ENCODE results near the gene DAZAP2. TPM values are rescaled to one million over a fixed set of nuclear protein-coding genes. Genes with fewer than 3 reads are reported as not detected.

The DAZAP2 gene
- polyA plus RNA-seq, 3 donors, result 975 to 2,004 (median 1,697) TPM

DNA sequence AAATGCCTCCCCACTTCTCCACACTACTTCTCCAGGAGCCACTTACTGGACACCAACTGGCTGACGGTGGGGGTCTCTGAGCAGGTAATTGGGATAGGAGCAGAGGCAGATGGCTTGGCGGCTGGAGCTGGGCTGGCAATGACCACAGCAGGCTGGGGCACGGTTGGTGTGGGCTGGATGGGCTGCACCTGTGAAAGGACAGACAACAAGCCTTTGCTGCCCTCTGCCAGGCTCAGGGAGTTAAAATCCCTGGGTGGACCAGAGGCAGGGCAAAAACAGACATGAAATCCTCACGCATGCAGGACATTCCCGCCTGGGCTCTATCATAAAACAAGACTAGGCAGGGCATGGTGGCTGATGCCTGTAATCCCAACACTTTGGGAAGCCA lies 46.3 kb upstream of the DAZAP2 start:
- no peak overlapping the region for H3K4me3 ChIP-seq (replicated peaks in 1 of 3; ENCODE audit: low read depth in 2 of 3, low read length in 3 of 3)
- Mint-ChIP-seq H3K9me3 (peaks cover 0 to 2% (median 0%) of the 10 kb centered on the region in 7 donors), H3K4me1 (no peaks in the 10 kb centered on the region), H3K36me3 (peaks cover 1 to 4% of the 10 kb centered on the region in 2 donors), H3K27ac (no peak overlapping the region), H3K27me3 (ENCODE audit: low read depth in 3 of 3) (peaks cover 0 to 1% (median 0%) of the 10 kb centered on the region in 3 donors), H3K4me3 (no peak overlapping the region)
- H3K4me2 ChIP-seq (replicated peaks; ENCODE audit: extremely low read depth, low read length, poor library complexity, severe bottlenecking), result no peak overlapping the region
- TF ChIP-seq CTCF (IDR thresholded peaks at IDR 0.05), result no peak
- H3K36me3 ChIP-seq (replicated peaks in 1 of 2; ENCODE audit: control insufficient read depth in 1 of 2, insufficient read depth in 2 of 2, low read length in 2 of 2), result no peaks in the 10 kb centered on the region
- H3K79me2 ChIP-seq (ENCODE audit: insufficient read depth, low read length), result no peaks in the 10 kb centered on the region
- no peak overlapping the region for H3K27ac ChIP-seq (ENCODE audit: low read depth in 1 of 2, low read length in 2 of 2)
- WGBS (ENCODE audit: insufficient coverage), result 95% methylated on average over 4 of the region's 5 CpGs
- H3K27me3 ChIP-seq (ENCODE audit: control insufficient read depth in 2 of 2, insufficient read depth in 2 of 2, low read length in 2 of 2), result no peaks in the 10 kb centered on the region
- no peaks in the 10 kb centered on the region for H3K9me3 ChIP-seq (replicated peaks in 1 of 2; ENCODE audit: control insufficient read depth in 1 of 2, insufficient read depth in 1 of 2, low read length in 2 of 2)
- intact Hi-C loops (cut with micrococcal nuclease), result no loop called here
- DNase-seq, result no peak
- H2AFZ ChIP-seq (ENCODE audit: insufficient read depth, low read depth, low read length, poor library complexity, severe bottlenecking), result no peak overlapping the region
- no peaks in the 10 kb centered on the region for H4K20me1 ChIP-seq (ENCODE audit: insufficient read depth, low read length)
- no peaks in the 10 kb centered on the region for H3K4me1 ChIP-seq (ENCODE audit: control insufficient read depth in 1 of 2, insufficient read depth in 2 of 2, low read length in 2 of 2)
- H3K9ac ChIP-seq (ENCODE audit: insufficient read depth, low read length, poor library complexity, severe bottlenecking), result no peak overlapping the region

- intact Hi-C loops (cut with micrococcal nuclease), result no loop called here
Observed at GRCh38 chr12:51195841-51196240, 42.8 kb upstream of the DAZAP2 start.

More at GRCh38 chr12:51195841-51196240, 42.8 kb upstream of the DAZAP2 start:
- Histone ChIP-seq H3K79me2 (ENCODE audit: insufficient read depth, low read length) (no peaks in the 10 kb centered on the region), H3K27ac (ENCODE audit: low read depth in 1 of 2, low read length in 2 of 2) (no peak overlapping the region), H2AFZ (ENCODE audit: insufficient read depth, low read depth, low read length, poor library complexity, severe bottlenecking) (no peak overlapping the region), H4K20me1 (ENCODE audit: insufficient read depth, low read length) (no peaks in the 10 kb centered on the region), H3K4me2 (replicated peaks; ENCODE audit: extremely low read depth, low read length, poor library complexity, severe bottlenecking) (no peak overlapping the region), H3K36me3 (replicated peaks in 1 of 2; ENCODE audit: control insufficient read depth in 1 of 2, insufficient read depth in 2 of 2, low read length in 2 of 2) (no peaks in the 10 kb centered on the region), H3K4me1 (ENCODE audit: control insufficient read depth in 1 of 2, insufficient read depth in 2 of 2, low read length in 2 of 2) (peaks cover 14 to 16% of the 10 kb centered on the region in 2 donors), H3K9ac (ENCODE audit: insufficient read depth, low read length, poor library complexity, severe bottlenecking) (no peak overlapping the region), H3K4me3 (replicated peaks in 1 of 3; ENCODE audit: low read depth in 2 of 3, low read length in 3 of 3) (no peak overlapping the region), H3K27me3 (ENCODE audit: control insufficient read depth in 2 of 2, insufficient read depth in 2 of 2, low read length in 2 of 2) (no peaks in the 10 kb centered on the region), H3K9me3 (replicated peaks in 1 of 2; ENCODE audit: control insufficient read depth in 1 of 2, insufficient read depth in 1 of 2, low read length in 2 of 2) (no peaks in the 10 kb centered on the region)
- Mint-ChIP-seq H3K27me3 (ENCODE audit: low read depth in 3 of 3) (peaks cover 0 to 1% (median 0%) of the 10 kb centered on the region in 3 donors), H3K9me3 (no peaks in the 10 kb centered on the region), H3K27ac (no peak overlapping the region), H3K36me3 (peaks cover 1 to 4% of the 10 kb centered on the region in 2 donors), H3K4me1 (peaks cover 17% of the 10 kb centered on the region), H3K4me3 (no peak overlapping the region)
- WGBS (ENCODE audit: insufficient coverage), result 100% methylated on average over 5 of the region's 7 CpGs
- no peak for TF ChIP-seq CTCF (IDR thresholded peaks at IDR 0.05)
- DNase-seq, result no peak

All from CD14-positive monocyte (primary cell).